HFF-Myc (cell line): Measurements from ENCODE around the gene STARD8.

Experiments
- DNase-seq: peaks from one replicate; pipeline ENCODE4 v3.0.0-alpha.2; 2011; ENCODE audit warnings: low read depth; ENCODE audit errors: extremely low read depth
- H3K4me3 ChIP-seq: replicated peaks from 2 replicates; pipeline ENCODE4 v1.5.1; 2011; ENCODE audit warnings: low read depth, mild to moderate bottlenecking, control low read depth, low read length
- CTCF ChIP-seq: IDR thresholded peaks from 2 replicates; pipeline ENCODE4 v1.5.1; 2012; ENCODE audit warnings: mild to moderate bottlenecking, low read depth, low read length, control low read depth; ENCODE audit errors: missing control alignments

STARD8 gene

GRCh38 chrX:68755616-68756125 is 108.2 kb downstream of the STARD8 start:
- no peak overlapping the region for H3K4me3 ChIP-seq
- DNase-seq, result no peak
- TF ChIP-seq CTCF, result no peak

DNA sequence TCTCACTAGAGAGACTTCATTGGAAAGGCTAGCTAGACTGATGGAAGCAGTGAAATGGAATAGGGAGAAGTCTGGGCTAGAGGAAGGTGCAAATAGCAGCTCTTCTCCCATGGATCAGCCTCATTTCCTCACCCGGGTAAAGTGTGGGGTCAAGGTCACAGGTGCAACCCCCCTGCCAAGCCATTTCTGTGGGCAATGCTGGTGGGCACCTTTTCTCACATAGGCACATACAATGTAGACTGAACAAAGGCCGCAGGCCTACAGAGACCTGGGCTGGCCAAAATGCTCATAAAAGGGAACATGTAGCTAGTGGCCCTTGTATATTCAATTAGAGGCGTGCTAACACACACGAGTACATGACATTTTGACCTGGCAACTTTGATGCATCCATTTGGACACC is 109.9 kb downstream of the STARD8 start:
- no peak for TF ChIP-seq CTCF
- H3K4me3 ChIP-seq, result no peak overlapping the region
- no peak for DNase-seq

GRCh38 chrX:68757731-68758130 is 110.3 kb downstream of the STARD8 start:
- no peak overlapping the region for H3K4me3 ChIP-seq
- no peak for TF ChIP-seq CTCF
- no peak for DNase-seq

DNA sequence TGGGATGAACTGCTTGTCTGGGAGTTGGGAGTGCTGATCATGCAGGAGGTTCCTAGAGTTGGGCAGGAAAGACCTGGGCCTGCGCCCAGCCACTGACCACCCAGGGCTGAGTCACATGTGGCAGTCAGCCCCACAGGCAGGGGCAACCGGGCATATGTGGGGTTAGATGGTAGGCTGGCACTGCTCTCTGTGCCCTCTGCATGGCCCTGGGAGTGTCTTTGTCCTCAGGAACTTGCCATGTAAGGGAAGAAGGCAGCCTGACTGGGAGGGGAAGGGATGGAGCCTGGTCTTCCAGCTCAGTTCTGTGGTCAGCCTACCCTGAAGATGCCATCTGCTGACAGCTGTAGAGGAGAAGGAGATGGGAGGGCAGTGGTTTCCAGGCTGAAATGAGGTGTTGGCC is 111.2 kb downstream of the STARD8 start:
- no peak for TF ChIP-seq CTCF
- no peak for DNase-seq
- no peak overlapping the region for H3K4me3 ChIP-seq

- TF ChIP-seq CTCF, result no peak
- DNase-seq, result no peak
- H3K4me3 ChIP-seq, result no peak overlapping the region
Measured at GRCh38 chrX:68761086-68761485, 113.6 kb downstream of the STARD8 start.

DNA sequence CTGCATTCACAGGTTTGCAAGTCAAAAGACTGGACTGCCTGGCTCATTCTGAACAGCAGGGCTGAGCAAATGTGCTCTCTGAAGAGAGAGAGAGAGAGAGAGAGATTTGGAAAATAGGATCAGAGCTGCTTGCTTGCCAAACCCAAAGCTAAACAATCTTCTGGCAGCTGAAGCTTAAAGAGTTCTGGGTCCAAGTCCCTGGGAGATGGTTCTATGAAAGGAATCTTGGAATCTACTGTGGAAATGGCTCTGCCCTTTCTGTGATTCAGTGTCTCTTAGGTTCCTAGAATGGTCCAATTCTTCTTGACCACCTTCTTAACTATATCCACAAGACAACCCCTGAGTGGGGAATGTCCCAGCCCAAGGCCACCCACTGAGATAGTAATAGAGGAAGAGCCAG is 115.3 kb downstream of the STARD8 start:
- DNase-seq, result no peak
- no peak for TF ChIP-seq CTCF
- no peak overlapping the region for H3K4me3 ChIP-seq

- no peak overlapping the region for H3K4me3 ChIP-seq
- DNase-seq, result no peak
- TF ChIP-seq CTCF, result no peak
Measured at GRCh38 chrX:68763481-68763880, 116.0 kb downstream of the STARD8 start.
